ENCODE measurements around the gene CAPN1. TPM values are rescaled to one million over a fixed set of nuclear protein-coding genes. Genes with fewer than 3 reads are reported as not detected.

CAPN1 gene
- 43.4 and 48.4 TPM in 2 replicates for total RNA-seq
- long read RNA-seq, partial matches to known transcripts, result 1 of 8 reads
- long read RNA-seq, other reads (novel, unspliced or antisense), result 7 of 8 reads

GRCh38 chr11:65181569-65182257 is at the start of gene CAPN1:
CAPN1 (plus strand) TSS chr11:65181928; CDS start chr11:65182702, 774 bp downstream.
- TF ChIP-seq CTCF (conservative IDR thresholded peaks at IDR 0.05), result no peak
- peak; percentile 35 for DNase-seq (ENCODE audit: low read depth, low spot score)
- H3K4me1 Mint-ChIP-seq, result peaks cover 17% of the 10 kb centered on the region
- no peaks in the 10 kb centered on the region for H3K36me3 Mint-ChIP-seq (ENCODE audit: low read depth)
- H3K27me3 Mint-ChIP-seq (ENCODE audit: low read depth), result peaks cover 34% of the 10 kb centered on the region
- no peak within 1 kb of the TSS for H3K27ac Mint-ChIP-seq (ENCODE audit: unreplicated experiment)
- H3K4me3 Mint-ChIP-seq, result peak within 1 kb of the TSS; percentile 85
- no peaks in the 10 kb centered on the region for H3K9me3 Mint-ChIP-seq

- no peaks in the 10 kb centered on the region for H3K36me3 Mint-ChIP-seq (ENCODE audit: low read depth)
- no peak for DNase-seq (ENCODE audit: low read depth, low spot score)
- H3K27me3 Mint-ChIP-seq (ENCODE audit: low read depth), result peaks cover 11% of the 10 kb centered on the region
- H3K4me3 Mint-ChIP-seq, result peak overlapping the region; percentile 100
- H3K27ac Mint-ChIP-seq (ENCODE audit: unreplicated experiment), result no peak overlapping the region
- no peak for TF ChIP-seq CTCF (conservative IDR thresholded peaks at IDR 0.05)
- peaks cover 29% of the 10 kb centered on the region for H3K4me1 Mint-ChIP-seq
- no peaks in the 10 kb centered on the region for H3K9me3 Mint-ChIP-seq
Observed at GRCh38 chr11:65132238-65132987, 49.3 kb upstream of the CAPN1 start.

- TF ChIP-seq CTCF (conservative IDR thresholded peaks at IDR 0.05), result no peak
- no peak for DNase-seq (ENCODE audit: low read depth, low spot score)
- Mint-ChIP-seq H3K27me3 (ENCODE audit: low read depth) (peaks cover 13% of the 10 kb centered on the region), H3K9me3 (no peaks in the 10 kb centered on the region), H3K4me3 (peak overlapping the region; percentile 100), H3K36me3 (ENCODE audit: low read depth) (no peaks in the 10 kb centered on the region), H3K27ac (ENCODE audit: unreplicated experiment) (peak overlapping the region; percentile 99), H3K4me1 (peaks cover 29% of the 10 kb centered on the region)
Observed at GRCh38 chr11:65132988-65133700, 48.6 kb upstream of the CAPN1 start.

GRCh38 chr11:65133724-65134123 is 48.0 kb upstream of the CAPN1 start:
- TF ChIP-seq CTCF (conservative IDR thresholded peaks at IDR 0.05), result no peak
- no peaks in the 10 kb centered on the region for H3K9me3 Mint-ChIP-seq
- H3K27ac Mint-ChIP-seq (ENCODE audit: unreplicated experiment), result peak overlapping the region; percentile 99
- no peaks in the 10 kb centered on the region for H3K36me3 Mint-ChIP-seq (ENCODE audit: low read depth)
- H3K4me1 Mint-ChIP-seq, result peaks cover 29% of the 10 kb centered on the region
- no peak for DNase-seq (ENCODE audit: low read depth, low spot score)
- peak overlapping the region; percentile 100 for H3K4me3 Mint-ChIP-seq
- H3K27me3 Mint-ChIP-seq (ENCODE audit: low read depth), result peaks cover 15% of the 10 kb centered on the region

GRCh38 chr11:65134240-65134951 is 47.3 kb upstream of the CAPN1 start, which contains the start of gene SYVN1:
SYVN1 (minus strand) TSS chr11:65134519; CDS start chr11:65133601, 918 bp downstream.
- H3K4me3 Mint-ChIP-seq, result peak within 1 kb of the TSS; percentile 100

More at GRCh38 chr11:65134240-65134951, 47.3 kb upstream of the CAPN1 start, which contains the start of gene SYVN1:
- peak within 1 kb of the TSS; percentile 100 for H3K27ac Mint-ChIP-seq (ENCODE audit: unreplicated experiment)
- no peaks in the 10 kb centered on the region for H3K9me3 Mint-ChIP-seq
- peaks cover 29% of the 10 kb centered on the region for H3K4me1 Mint-ChIP-seq
- H3K36me3 Mint-ChIP-seq (ENCODE audit: low read depth), result no peaks in the 10 kb centered on the region
- no peak for TF ChIP-seq CTCF (conservative IDR thresholded peaks at IDR 0.05)
- peak; percentile 81 for DNase-seq (ENCODE audit: low read depth, low spot score)
- peaks cover 19% of the 10 kb centered on the region for H3K27me3 Mint-ChIP-seq (ENCODE audit: low read depth)
